ENCODE measurements around the gene DENND5A.
"Not testable (repeated sequence)": the region's sequence is repeated elsewhere in the genome, so short reads cannot be mapped to it uniquely, and the experiment has no call there.

The DENND5A gene

GRCh38 chr11:9210922-9211320 lies 54.2 kb downstream of the DENND5A start:
- no peak for DNase-seq (ENCODE audit: low spot score)

DNA sequence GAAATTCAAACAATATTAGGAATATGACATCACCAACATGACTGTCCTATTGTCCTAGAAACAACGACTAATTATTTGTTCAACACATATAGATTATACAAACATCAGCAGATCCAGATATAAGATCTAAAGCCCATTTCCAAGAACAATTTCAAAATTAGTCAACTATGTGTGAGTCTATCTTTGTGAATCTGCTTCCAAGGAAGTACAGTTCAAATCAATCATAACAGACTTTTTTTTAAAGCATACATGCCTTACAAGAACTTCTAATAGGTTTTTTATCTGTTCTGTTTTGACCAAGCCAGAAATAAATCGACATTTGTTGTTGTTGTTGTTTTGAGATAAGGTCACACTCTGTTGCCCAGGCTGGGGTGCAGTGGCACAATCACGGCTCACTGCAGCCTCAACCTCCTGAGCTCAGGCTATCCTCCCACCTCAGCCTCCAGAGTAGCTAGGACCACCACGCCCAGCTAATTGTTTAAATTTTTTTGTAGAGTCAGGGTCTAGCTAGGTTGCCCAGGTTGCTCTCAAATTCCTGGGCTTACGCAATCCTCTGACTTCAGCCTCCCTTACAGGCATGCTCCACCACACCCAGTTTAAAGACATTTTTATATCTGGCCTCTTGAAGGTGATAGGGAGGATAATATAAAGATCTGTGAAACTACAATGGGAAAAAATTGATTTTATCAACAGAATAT lies 54.8 kb downstream of the DENND5A start:
- no peak for DNase-seq (ENCODE audit: low spot score)

DNA sequence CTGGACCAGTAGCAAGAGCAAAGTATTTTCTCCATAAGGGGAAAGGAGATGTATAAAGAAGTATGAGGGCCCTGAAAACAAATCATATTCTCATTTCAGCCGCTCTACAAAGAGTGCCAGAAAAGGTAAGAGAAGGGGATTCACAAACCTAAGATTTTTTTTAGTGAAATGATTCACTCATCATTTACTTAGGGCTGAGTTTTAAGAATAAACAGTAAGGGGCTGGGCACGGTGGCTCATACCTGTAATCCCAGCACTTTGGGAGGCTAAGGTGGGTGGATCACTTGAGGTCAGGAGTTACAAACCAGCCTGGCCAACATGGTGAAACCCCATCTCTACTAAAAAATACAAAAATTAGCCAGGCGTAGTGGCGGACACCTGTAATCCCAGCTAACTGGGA lies 55.5 kb downstream of the DENND5A start:
- DNase-seq (ENCODE audit: low spot score) = not testable (repeated sequence)

DNA sequence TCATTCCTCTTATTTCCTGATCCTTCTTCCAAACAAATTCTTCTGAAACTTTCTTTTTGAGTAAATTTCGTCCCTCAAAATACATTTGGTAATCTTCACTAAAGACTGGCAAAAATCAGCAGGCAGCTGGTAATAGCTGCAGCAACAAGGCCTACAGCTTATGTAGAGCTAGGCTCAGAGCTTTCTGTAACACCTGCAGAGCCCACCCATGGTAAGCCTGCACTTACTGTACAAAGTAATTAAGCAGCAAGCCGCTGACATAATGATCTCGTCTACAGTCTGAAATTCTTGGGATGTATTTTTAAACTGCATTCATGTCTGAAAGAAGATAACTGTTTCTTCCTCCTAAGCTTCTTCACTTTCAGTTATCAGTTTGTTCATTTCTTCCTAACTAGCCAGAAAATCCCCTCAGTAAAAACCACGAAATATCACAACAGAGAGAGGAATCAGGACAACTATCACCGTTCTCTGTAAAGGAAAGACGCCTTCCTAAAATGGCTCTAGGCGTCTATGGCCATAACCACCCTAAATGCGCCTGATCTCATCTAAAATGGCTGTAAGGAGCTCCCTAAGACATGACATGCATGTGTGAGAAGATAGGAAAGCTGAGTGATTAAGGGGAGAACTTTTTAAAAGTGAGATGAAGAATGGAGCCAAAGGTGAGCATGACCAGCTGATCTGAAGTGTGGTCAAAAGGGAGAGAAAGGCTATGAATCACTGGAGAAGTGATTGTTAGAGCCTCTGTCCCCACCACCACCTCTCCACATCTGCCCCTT lies 56.2 kb downstream of the DENND5A start:
- DNase-seq (ENCODE audit: low spot score) = no peak

DNA sequence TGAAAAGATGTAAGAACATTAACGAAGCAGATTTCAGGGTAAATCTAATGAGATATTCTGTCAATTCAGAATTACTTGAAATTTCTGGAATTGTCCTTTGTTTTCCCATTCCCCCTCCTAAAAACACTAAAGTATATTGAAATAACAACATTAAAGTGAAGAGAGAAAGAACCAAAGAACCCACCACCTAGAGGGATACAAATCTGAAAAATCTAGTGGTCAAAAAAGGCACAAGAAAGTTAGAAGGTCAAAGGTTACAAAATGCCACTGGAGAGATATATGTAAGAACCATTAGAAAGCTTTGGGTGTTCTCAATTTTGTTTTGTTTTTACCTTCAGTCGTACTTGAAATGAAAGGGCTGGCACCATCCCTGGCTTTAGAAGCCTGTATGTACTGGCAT lies 57.9 kb downstream of the DENND5A start:
- no peak for DNase-seq (ENCODE audit: low spot score)

DNA sequence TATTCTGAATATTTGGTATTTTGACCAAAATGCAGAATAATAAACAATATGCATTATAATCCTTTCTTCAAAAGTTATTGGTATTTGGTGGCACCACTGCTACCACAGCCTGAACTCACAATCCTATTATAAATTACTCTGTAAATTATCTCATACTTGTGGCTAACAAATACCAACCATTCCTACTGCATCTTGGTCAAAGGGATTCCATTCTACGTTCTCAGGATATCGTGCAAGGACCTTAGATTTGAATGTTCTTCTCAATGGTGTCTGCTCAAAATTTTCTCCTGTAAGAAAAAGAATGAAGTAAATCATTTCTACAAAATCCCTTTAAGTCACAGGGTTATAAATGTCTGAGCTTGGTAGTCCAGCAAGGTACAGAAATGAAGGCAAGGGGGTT lies 58.7 kb downstream of the DENND5A start:
- DNase-seq (ENCODE audit: low spot score) = no peak

GRCh38 chr11:9203691-9204311 lies 61.3 kb downstream of the DENND5A start:
- no peak for DNase-seq (ENCODE audit: low spot score)

- DNase-seq (ENCODE audit: low spot score) = no peak
These were observed 63.6 kb downstream of the DENND5A start for GRCh38 chr11:9201372-9202162.

DNA sequence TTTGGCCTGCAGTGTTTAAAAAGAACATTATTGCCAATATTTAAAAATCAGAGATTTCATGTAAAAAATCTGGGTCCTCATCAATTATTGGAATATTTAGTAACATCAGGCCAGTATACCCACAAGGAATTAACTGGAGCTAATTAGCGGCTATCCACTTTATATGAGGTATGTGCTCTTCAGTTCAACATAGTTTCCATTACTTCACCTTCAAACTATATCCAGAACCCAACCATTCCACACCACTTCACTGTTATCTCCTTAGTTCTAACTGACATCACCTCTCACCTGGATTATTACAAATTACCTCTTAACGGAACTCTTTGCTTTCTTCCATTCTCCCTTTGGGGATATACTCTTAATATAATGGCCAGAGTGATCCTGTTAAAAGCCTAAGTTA lies 64.7 kb downstream of the DENND5A start:
- DNase-seq (ENCODE audit: low spot score) = no peak

- no peak for DNase-seq (ENCODE audit: low spot score)
These were observed 71.8 kb downstream of the DENND5A start for GRCh38 chr11:9193316-9193715.

DNA sequence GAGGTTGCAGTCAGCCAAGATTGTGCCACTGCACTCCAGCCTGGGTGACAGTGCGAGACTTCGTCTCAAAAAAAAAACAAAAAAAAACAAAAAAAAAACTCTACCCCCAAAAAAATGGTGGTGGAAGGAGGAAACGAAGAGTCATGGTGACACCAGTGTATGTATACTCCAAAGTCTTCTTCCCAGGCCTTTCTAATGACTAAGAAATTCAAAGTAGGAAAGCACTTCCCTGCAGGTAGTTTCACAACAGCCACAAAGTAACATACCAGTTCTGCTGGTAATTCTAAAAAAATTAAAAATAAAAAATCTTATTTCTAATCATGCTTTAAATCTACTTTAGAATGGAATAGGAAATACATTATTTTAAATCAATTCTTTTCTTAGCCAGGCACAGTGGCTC lies 72.6 kb downstream of the DENND5A start:
- no peak for DNase-seq (ENCODE audit: low spot score)

DNA sequence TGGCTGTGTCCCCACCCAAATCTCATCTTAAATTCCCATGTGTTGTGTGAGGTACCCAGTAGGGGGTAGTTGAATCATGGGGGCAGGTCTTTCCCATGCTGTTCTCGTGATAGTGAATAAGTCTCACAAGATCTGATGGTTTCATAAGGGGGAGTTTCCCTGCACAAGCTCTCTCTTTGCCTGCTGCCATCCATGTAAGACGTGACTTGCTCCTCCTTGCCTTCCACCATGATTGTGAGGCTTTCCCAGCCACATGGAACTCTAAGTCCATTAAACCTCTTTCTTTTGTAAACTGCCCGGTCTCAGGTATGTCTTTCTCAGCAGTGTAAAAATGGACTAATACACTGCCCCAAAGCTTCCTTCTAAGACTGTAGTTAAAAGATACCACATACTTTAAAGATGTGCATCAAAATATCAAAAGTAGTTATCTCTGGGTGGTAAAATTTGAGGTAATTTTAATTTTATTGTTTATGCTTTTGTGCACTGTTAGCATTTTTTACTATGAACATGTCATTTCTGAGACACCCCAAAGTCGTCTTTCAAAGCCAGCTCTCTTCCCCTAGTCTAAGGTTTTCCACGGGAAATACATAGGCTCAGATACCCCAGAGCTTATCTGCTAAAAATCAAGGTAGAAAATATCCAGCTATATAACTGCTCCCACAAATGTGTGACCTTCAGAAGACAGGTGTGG lies 74.7 kb downstream of the DENND5A start:
- not testable (repeated sequence) for DNase-seq (ENCODE audit: low spot score)

GRCh38 chr11:9188860-9189259 lies 76.3 kb downstream of the DENND5A start:
- not testable (repeated sequence) for DNase-seq (ENCODE audit: low spot score)

- DNase-seq (ENCODE audit: low spot score) = no peak
These were observed 77.5 kb downstream of the DENND5A start for GRCh38 chr11:9187616-9188015.

- no peak for DNase-seq (ENCODE audit: low spot score)
These were observed 80.6 kb downstream of the DENND5A start for GRCh38 chr11:9184516-9184915.

DNA sequence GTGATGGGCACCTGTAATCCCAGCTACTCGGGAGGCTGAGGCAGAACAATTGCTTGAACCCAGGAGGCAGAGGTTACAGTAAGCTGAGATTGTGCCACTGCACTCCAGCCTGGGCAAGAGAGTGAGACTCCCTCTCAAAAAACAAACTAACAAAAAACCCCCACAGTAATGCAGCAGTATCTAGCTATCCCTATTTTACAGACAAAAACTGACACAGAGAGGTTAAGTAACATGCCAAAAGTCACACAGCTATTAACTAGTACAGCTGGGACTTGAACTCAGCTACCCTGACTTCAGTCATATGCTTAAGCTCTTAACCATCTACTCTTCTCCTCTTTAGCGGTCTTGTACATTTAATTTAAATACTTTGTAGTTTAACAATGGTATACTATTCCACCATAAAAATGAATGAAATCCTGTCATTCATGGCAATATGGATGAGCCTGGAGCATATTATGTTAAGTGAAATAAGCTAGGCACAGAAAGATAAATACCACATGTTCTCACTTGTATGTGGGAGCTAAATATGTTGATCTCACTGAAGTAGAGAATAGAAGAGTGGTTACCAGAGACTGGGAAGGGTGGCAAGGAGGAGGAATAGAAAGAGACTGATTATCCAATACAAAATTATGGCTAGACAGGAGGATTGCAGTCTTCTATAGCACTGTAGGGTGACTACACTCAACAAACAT lies 82.8 kb downstream of the DENND5A start:
- DNase-seq (ENCODE audit: low spot score) = no peak

DNA sequence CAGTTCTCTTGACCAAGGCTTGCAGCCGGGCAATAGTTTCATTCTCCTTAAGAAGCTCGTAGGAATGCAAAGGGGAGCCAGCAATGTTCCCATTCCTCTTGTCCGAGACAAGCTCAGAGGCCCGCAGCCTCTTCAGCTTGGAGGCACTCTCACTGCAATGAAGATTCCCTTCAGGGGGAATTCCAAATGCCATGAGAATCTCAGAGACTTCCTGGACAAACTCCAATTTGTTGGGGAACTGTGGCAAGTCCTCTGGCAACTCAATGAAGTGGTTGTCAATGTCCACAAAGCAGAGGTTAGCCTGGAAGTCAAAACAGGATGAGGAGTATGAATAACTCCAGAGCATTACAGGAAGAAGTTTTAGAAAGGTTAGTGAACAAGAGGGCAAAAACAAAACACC lies 84.4 kb downstream of the DENND5A start:
- no peak for DNase-seq (ENCODE audit: low spot score)

- no peak for DNase-seq (ENCODE audit: low spot score)
These were observed 86.0 kb downstream of the DENND5A start for GRCh38 chr11:9179141-9179540.

DNA sequence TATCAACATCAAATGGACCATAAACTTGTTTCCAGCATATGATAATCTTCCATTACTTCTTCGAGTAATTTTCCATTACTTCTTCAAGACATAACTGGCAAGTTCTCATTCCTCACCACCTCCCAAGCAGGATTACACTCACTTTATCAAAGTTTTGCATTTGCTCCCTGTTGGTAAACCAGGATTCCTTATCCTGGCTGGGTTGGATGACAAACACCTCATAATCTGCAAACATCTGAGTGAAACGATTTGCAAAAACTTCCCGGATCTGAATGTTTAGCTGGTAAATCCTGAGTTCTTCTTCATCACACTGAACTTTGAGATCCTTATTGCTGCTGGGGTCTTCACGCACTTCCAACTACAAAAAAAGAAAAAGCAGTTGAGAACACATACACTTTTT lies 86.4 kb downstream of the DENND5A start:
- DNase-seq (ENCODE audit: low spot score) = no peak

- DNase-seq (ENCODE audit: low spot score) = no peak
These were observed 87.6 kb downstream of the DENND5A start for GRCh38 chr11:9177438-9178091.

DNA sequence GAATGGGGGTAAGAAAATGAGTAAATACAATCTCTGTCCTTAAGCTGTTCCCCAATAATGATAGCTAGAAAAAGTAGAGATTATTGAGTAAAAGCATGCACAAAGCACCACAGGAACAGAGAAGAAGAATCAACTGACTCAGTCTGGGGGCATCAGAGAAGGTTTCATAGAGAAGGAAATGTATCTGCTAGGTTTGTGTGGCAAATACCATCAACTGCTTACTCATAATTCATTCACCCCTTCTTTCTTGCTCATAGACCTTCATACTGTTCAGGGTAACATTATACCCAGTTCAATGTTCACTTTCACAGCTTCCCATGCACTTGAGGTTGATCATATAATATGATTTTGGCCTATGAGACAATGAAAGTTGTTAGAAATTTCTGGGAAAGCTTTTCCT lies 88.6 kb downstream of the DENND5A start:
- DNase-seq (ENCODE audit: low spot score) = no peak

Data from left forelimb (tissue), 1 donor.